H1 (cell line): ENCODE results near the gene PTH1R. TPM values are rescaled to one million over a fixed set of nuclear protein-coding genes. Genes with fewer than 3 reads are reported as not detected.

Experiments
- CTCF ChIA-PET: fragments of 300-600 bp; sonication (Branson Sonifier 250); formaldehyde crosslinking; loops from one replicate; lab custom pipeline; 2021; ENCODE audit not compliant: partially characterized antibody; lab: Charles Lee
- POLR2A ChIA-PET: fragments of 300-600 bp; sonication (Branson Sonifier 250); formaldehyde crosslinking; loops from one replicate; lab custom pipeline; 2021; ENCODE audit warnings: inconsistent platforms; ENCODE audit not compliant: partially characterized antibody; lab: Charles Lee
- DNase-seq, 2 experiments: peaks; one replicate each; pipeline versions ENCODE4 v3.0.0 to v3.0.0-alpha.2; 2010 to 2022; ENCODE audit warnings: low spot score in 2 of 2, low read depth in 1 of 2, mixed read lengths in 1 of 2
- FAIRE-seq: peaks from 2 replicates; lab custom pipeline; 2011; peaks lifted over from hg19 to GRCh38; lab: Jason Lieb, UNC
- H2AFZ ChIP-seq: 2 replicates; pipeline ENCODE4 v1.8.1; 2012; ENCODE audit warnings: low read length, inconsistent platforms
- H2AK5ac ChIP-seq: 2 replicates; pipeline ENCODE4 v1.6.1; 2013; ENCODE audit warnings: low read depth, low read length
- H2BK120ac ChIP-seq: replicated peaks from 2 replicates; pipeline ENCODE3; 2013; ENCODE audit warnings: low read depth, low read length, inconsistent platforms
- H2BK12ac ChIP-seq: 2 replicates; pipeline ENCODE4 v1.6.1; 2013; ENCODE audit warnings: low read depth, low read length
- H2BK15ac ChIP-seq: 2 replicates; pipeline ENCODE4 v1.6.1; 2013; ENCODE audit warnings: low read length
- H2BK20ac ChIP-seq: 2 replicates; pipeline ENCODE4 v1.6.1; 2013; ENCODE audit warnings: low read length
- H2BK5ac ChIP-seq: 2 replicates; pipeline ENCODE4 v1.6.1; 2013; ENCODE audit warnings: low read depth, low read length
- H3K14ac ChIP-seq: 2 replicates; pipeline ENCODE4 v1.6.1; 2013; ENCODE audit warnings: inconsistent platforms; ENCODE audit not compliant: insufficient read length
- H3K18ac ChIP-seq: 2 replicates; pipeline ENCODE4 v1.6.1; 2013; ENCODE audit warnings: low read length; ENCODE audit errors: extremely low read depth
- H3K23ac ChIP-seq: 2 replicates; pipeline ENCODE4 v1.6.1; 2013; ENCODE audit warnings: inconsistent platforms; ENCODE audit not compliant: insufficient read length
- H3K23me2 ChIP-seq: 2 replicates; pipeline ENCODE4 v1.6.1; 2013; ENCODE audit warnings: low read depth, low read length
- H3K27ac ChIP-seq: 2 replicates; pipeline ENCODE4 v1.6.1; 2011; ENCODE audit warnings: low read depth, low read length, inconsistent platforms
- H3K27me3 ChIP-seq, 4 experiments: replicated peaks in 1 of 4; 1 replicate in 1 of 4; 2 replicates in 3 of 4; pipeline versions ENCODE4 v1.6.1 to v1.8.1; 2011 to 2013; ENCODE audit warnings: low read length in 3 of 4, mild to moderate bottlenecking in 3 of 4, inconsistent platforms in 2 of 4, mixed read lengths in 2 of 4, moderate library complexity in 1 of 4; ENCODE audit not compliant: control insufficient read depth in 3 of 4, insufficient read depth in 3 of 4; ENCODE audit errors: extremely low read depth in 1 of 4
- H3K36me3 ChIP-seq, 4 experiments: 2 replicates each; pipeline versions ENCODE4 v1.6.1 to v1.8.1; 2011 to 2013; ENCODE audit warnings: mild to moderate bottlenecking in 4 of 4, low read length in 3 of 4, moderate library complexity in 2 of 4, control low read depth in 1 of 4, inconsistent platforms in 1 of 4; ENCODE audit not compliant: insufficient read depth in 4 of 4, control insufficient read depth in 2 of 4
- H3K4ac ChIP-seq: replicated peaks from 2 replicates; pipeline ENCODE3; 2013; ENCODE audit warnings: low read length, low read depth, mixed read lengths, inconsistent platforms; ENCODE audit not compliant: insufficient read length
- H3K4me1 ChIP-seq, 4 experiments: replicated peaks in 1 of 4; 1 replicate in 1 of 4; 2 replicates in 3 of 4; pipeline versions ENCODE4 v1.6.1 to v1.8.1; 2011 to 2013; ENCODE audit warnings: low read length in 3 of 4, inconsistent platforms in 2 of 4, mixed read lengths in 1 of 4; ENCODE audit not compliant: insufficient read depth in 4 of 4, control insufficient read depth in 3 of 4
- H3K4me2 ChIP-seq, 2 experiments: 2 replicates each; pipeline versions ENCODE4 v1.6.1 to v1.8.1; 2011 to 2013; ENCODE audit warnings: low read depth in 2 of 2, low read length in 2 of 2, control low read depth in 1 of 2, inconsistent platforms in 1 of 2, mild to moderate bottlenecking in 1 of 2; ENCODE audit not compliant: insufficient read depth in 1 of 2
- H3K4me3 ChIP-seq, 4 experiments: fragments of 200-600, 300-600 bp in 1 of 4; sonication (generic), shearing (Covaris generic), sonication (Bioruptor Twin) in 1 of 4; 2 replicates each; pipeline versions ENCODE4 v1.5.1 to v1.8.1; 2011 to 2016; ENCODE audit warnings: low read length in 4 of 4, low read depth in 3 of 4, control low read depth in 2 of 4, inconsistent platforms in 2 of 4, mild to moderate bottlenecking in 2 of 4, mixed read lengths in 1 of 4, moderate library complexity in 1 of 4; ENCODE audit not compliant: insufficient read depth in 2 of 4; ENCODE audit errors: extremely low read depth in 1 of 4
- H3K56ac ChIP-seq: replicated peaks from 2 replicates; pipeline ENCODE3; 2013; ENCODE audit warnings: low read depth, mild to moderate bottlenecking, mixed read lengths, low read length, inconsistent platforms; ENCODE audit not compliant: insufficient read length
- H3K79me1 ChIP-seq: 2 replicates; pipeline ENCODE4 v1.6.1; 2013; ENCODE audit warnings: low read depth, low read length, control low read depth
- H3K79me2 ChIP-seq, 2 experiments: 2 replicates each; pipeline versions ENCODE4 v1.6.1 to v1.8.1; 2012 to 2013; ENCODE audit warnings: low read length in 2 of 2, mild to moderate bottlenecking in 2 of 2, inconsistent platforms in 1 of 2; ENCODE audit not compliant: insufficient read depth in 2 of 2, control insufficient read depth in 1 of 2
- H3K9ac ChIP-seq, 4 experiments: replicated peaks in 1 of 4; 1 replicate in 1 of 4; 2 replicates in 3 of 4; pipeline versions ENCODE4 v1.6.1 to v1.8.1; 2011 to 2013; ENCODE audit warnings: low read depth in 3 of 4, low read length in 3 of 4, control low read depth in 2 of 4, mild to moderate bottlenecking in 2 of 4, moderate library complexity in 2 of 4, inconsistent platforms in 1 of 4; ENCODE audit errors: extremely low read depth in 1 of 4
- H3K9me3 ChIP-seq, 2 experiments: 2 replicates each; pipeline versions ENCODE4 v1.6.1 to v1.8.1; 2012 to 2013; ENCODE audit warnings: mild to moderate bottlenecking in 2 of 2, moderate library complexity in 2 of 2, control low read depth in 1 of 2, inconsistent platforms in 1 of 2, low read depth in 1 of 2, low read length in 1 of 2, mixed read lengths in 1 of 2; ENCODE audit not compliant: insufficient read depth in 2 of 2
- H4K20me1 ChIP-seq, 2 experiments: replicated peaks in 1 of 2; 2 replicates each; pipeline versions ENCODE3 to v1.8.1; 2011 to 2013; ENCODE audit warnings: inconsistent platforms in 2 of 2, low read length in 2 of 2, mild to moderate bottlenecking in 1 of 2; ENCODE audit not compliant: insufficient read depth in 2 of 2, control insufficient read depth in 1 of 2
- H4K5ac ChIP-seq: 2 replicates; pipeline ENCODE4 v1.6.1; 2013; ENCODE audit warnings: low read length, low read depth, mixed read lengths, inconsistent platforms; ENCODE audit not compliant: insufficient read length
- H4K8ac ChIP-seq: 2 replicates; pipeline ENCODE4 v1.8.0; 2013; ENCODE audit warnings: mild to moderate bottlenecking, moderate library complexity, low read length, inconsistent platforms; ENCODE audit not compliant: insufficient read depth; ENCODE audit errors: extremely low read depth
- H4K91ac ChIP-seq: replicated peaks from 2 replicates; pipeline ENCODE3; 2013; ENCODE audit warnings: low read length, mixed read lengths, inconsistent platforms; ENCODE audit not compliant: insufficient read length
- ASH2L ChIP-seq: fragments of 200-600, 300-600 bp; sonication (generic); IDR thresholded peaks from one replicate; pipeline ENCODE4 v1.7.1; 2017; ENCODE audit warnings: low read length
- EP300 ChIP-seq, 2 experiments: IDR thresholded peaks; 1 replicate in 1 of 2; 2 replicates in 1 of 2; pipeline ENCODE4 v1.6.1; 2011 to 2012; ENCODE audit warnings: low read depth in 2 of 2, low read length in 2 of 2, mild to moderate bottlenecking in 2 of 2, borderline replicate concordance in 1 of 2, inconsistent platforms in 1 of 2, moderate library complexity in 1 of 2
- EZH2 ChIP-seq: fragments of 200-600 bp; sonication (generic); IDR thresholded peaks from 2 replicates; pipeline ENCODE4 v1.7.1; 2012; ENCODE audit warnings: low read depth, mild to moderate bottlenecking, moderate library complexity, low read length, inconsistent platforms; ENCODE audit not compliant: severe bottlenecking
- KDM4A ChIP-seq: IDR thresholded peaks from one replicate; pipeline ENCODE4 v1.7.1; 2012; ENCODE audit warnings: low read depth, mild to moderate bottlenecking, moderate library complexity, low read length, inconsistent platforms; ENCODE audit not compliant: severe bottlenecking
- RAD21 ChIP-seq, 2 experiments: IDR thresholded peaks in 1 of 2; conservative IDR thresholded peaks in 1 of 2; 2 replicates each; pipeline ENCODE4 v1.6.1; 2011; ENCODE audit warnings: low read depth in 2 of 2, low read length in 2 of 2, improper control_type of control experiment in 1 of 2, inconsistent platforms in 1 of 2, mild to moderate bottlenecking in 1 of 2, moderate library complexity in 1 of 2
- SUZ12 ChIP-seq: fragments of 200-600 bp; sonication (generic); IDR thresholded peaks from 2 replicates; pipeline ENCODE4 v1.6.1; 2012; ENCODE audit warnings: mild to moderate bottlenecking, inconsistent platforms, low read length, moderate library complexity, mixed read lengths
- ZNF274 ChIP-seq: IDR thresholded peaks from 2 replicates; pipeline ENCODE4 v1.7.0; 2012; ENCODE audit warnings: low read length, borderline replicate concordance; ENCODE audit errors: extremely low read depth
- WGBS, 2 experiments: shearing (Covaris generic) in 1 of 2; methylation state at CpG; one replicate each; pipeline versions ENCODE4 v1.1.6 to v1.1.7; 2013 to 2015; ENCODE audit warnings: low lambda C conversion rate in 2 of 2, mixed read lengths in 2 of 2, inconsistent platforms in 1 of 2, low coverage in 1 of 2, missing lambda C conversion rate in 1 of 2; ENCODE audit not compliant: insufficient replicate concordance in 2 of 2, insufficient coverage in 1 of 2, insufficient read length in 1 of 2; ENCODE audit errors: extremely low coverage in 1 of 2, missing lambda C conversion rate in 1 of 2; 5-methylcytosine and 5-hydroxymethylcytosine counted together
- polyA plus RNA-seq, 7 experiments: library from polyadenylated mRNA; depleted of rRNA in 3 of 7; stranded (reverse) in 5 of 7; unstranded in 2 of 7; fragments of >200 nt in 5 of 7; fragments of 200-250 nt in 2 of 7; gene quantifications; 1 replicate in 5 of 7; 2 replicates in 1 of 7; 4 replicates in 1 of 7; pipeline versions ENCODE4 v1.2.1 to v1.2.3, GENCODE V29; 2011 to 2013; ENCODE audit warnings: missing spikeins in 2 of 7, mixed read lengths in 2 of 7
- total RNA-seq: library from RNA; stranded (reverse); fragmentation: NEBNext Ultra II Directional; extraction: Animal tissue kit (Norgen Biotek cat#: 25700); gene quantifications from 2 replicates; pipeline ENCODE4 v1.2.1, GENCODE V29; 2021

The PTH1R gene
- total and polyA plus RNA-seq, 2 of the 8 experiments (the other 6 are each of a cell fraction or from before 2014, with no cell fraction given) = 0.57 to 1.5 TPM

- no peak overlapping the region; the same call in none of the 2 replicates for H4K8ac ChIP-seq
- H4K20me1 ChIP-seq = peaks cover 7 to 17% of the 10 kb centered on the region in 2 experiments
- 18% methylated on average over 19 of the region's 29 CpGs; no CpG with 5 or more reads in 1 of the 2 experiments for WGBS, 2 experiments
- H2BK20ac ChIP-seq = 0 out of 2 replicates have a peak overlapping the region, but pooled peaks have one; percentile 61
- no peaks in the 10 kb centered on the region for H3K79me2 ChIP-seq
- H2AFZ ChIP-seq = no peak overlapping the region
- no peak overlapping the region for H2AK5ac ChIP-seq
- peaks cover 11% of the 10 kb centered on the region; the same call in 1 of the 2 replicates for H3K23me2 ChIP-seq
- H3K18ac ChIP-seq = peak overlapping the region; percentile 32; the same call in 1 of the 2 replicates
- H4K91ac ChIP-seq = no peak overlapping the region
- H3K4me2 ChIP-seq = peak overlapping the region; percentile 74 to 99
- H3K27me3 ChIP-seq = peaks cover 52 to 92% (median 83%) of the 10 kb centered on the region in 4 experiments
- no peak overlapping the region for H3K4ac ChIP-seq
- DNase-seq = no peak
- H2BK15ac ChIP-seq = no peak overlapping the region
- ChIA-PET CTCF (interaction anchor here (0.8 to 13.1 kb wide), 7 partner anchors 10 to 194 kb away, joined by 3 to 88 read pairs (median 6); no protein-coding TSS in a partner anchor), POLR2A (interaction anchor here (1.0 to 1.6 kb wide), 3 partner anchors 9 to 17 kb away, joined by 4 to 5 read pairs (median 5); no protein-coding TSS in a partner anchor)
- no peak overlapping the region for H3K14ac ChIP-seq
- peaks cover 0 to 10% (median 5%) of the 10 kb centered on the region in 4 experiments; a peak in 6 of 7 replicates for H3K4me1 ChIP-seq
- no peaks in the 10 kb centered on the region for H3K36me3 ChIP-seq
- H2BK5ac ChIP-seq = no peak overlapping the region
- FAIRE-seq = no peak
- H4K5ac ChIP-seq = no peak overlapping the region
- H3K56ac ChIP-seq = no peak overlapping the region
- no peak overlapping the region for H3K23ac ChIP-seq
- H2BK12ac ChIP-seq = no peak overlapping the region
- peak overlapping the region; percentile 30 to 75 (median 48) for H3K4me3 ChIP-seq
- no peaks in the 10 kb centered on the region for H3K9me3 ChIP-seq
- H3K27ac ChIP-seq = no peak overlapping the region
- H2BK120ac ChIP-seq = no peak overlapping the region
- no peak overlapping the region for H3K9ac ChIP-seq
- no peaks in the 10 kb centered on the region for H3K79me1 ChIP-seq
- no peak for TF ChIP-seq RAD21 (IDR thresholded peaks at IDR 0.05 in 1 of 2, conservative IDR thresholded peaks at IDR 0.05 in 1 of 2; ENCODE audit: low read depth in 2 of 2, low read length in 2 of 2)
- TF ChIP-seq EP300 (IDR thresholded peaks at IDR 0.05; ENCODE audit: borderline replicate concordance in 1 of 2, low read depth in 2 of 2, low read length in 2 of 2) = no peak
- TF ChIP-seq ASH2L = peak; percentile 28
- peak; percentile 19 for TF ChIP-seq KDM4A
- TF ChIP-seq SUZ12 = peak; percentile 66
- TF ChIP-seq ZNF274 = no peak
- peak; percentile 73 for TF ChIP-seq EZH2
These were observed 3.5 kb downstream of the PTH1R start for GRCh38 chr3:46880884-46881595.
